Stomach (tissue), 4 donors: Measurements from ENCODE around the gene PTPRD.

Experiments
- CTCF ChIP-seq, 7 experiments: fragments of 450-650 bp in 4 of 7; fragments of 200-600 bp in 3 of 7; sonication (generic) in 3 of 7; IDR thresholded peaks; one replicate each; pipeline ENCODE4 v1.5.1; 2016 to 2019; ENCODE audit warnings: antibody characterized with exemption in 7 of 7, control low read depth in 2 of 7, mild to moderate bottlenecking in 1 of 7
- EP300 ChIP-seq: sonication (generic); formaldehyde crosslinking; IDR thresholded peaks from one replicate; pipeline ENCODE4 v1.6.1; 2017; ENCODE audit warnings: antibody characterized with exemption
- POLR2AphosphoS5 ChIP-seq, 3 donors: sonication (generic); formaldehyde crosslinking; IDR thresholded peaks; one replicate each; pipeline ENCODE4 v1.6.1; 2016; ENCODE audit warnings: antibody characterized with exemption in 3 of 3

- TF ChIP-seq CTCF (IDR thresholded peaks at IDR 0.05) (no peak), POLR2AphosphoS5 (IDR thresholded peaks at IDR 0.05) (no peak), EP300 (no peak)
Observed at GRCh38 chr9:9556865-9557803, 1055.7 kb downstream of the PTPRD start.
